Aorta (tissue), 4 donors: Measurements from ENCODE around the gene HEY2. TPM values are rescaled to one million over a fixed set of nuclear protein-coding genes. Genes with fewer than 3 reads are reported as not detected.

Experiments
- polyA plus RNA-seq, 2 donors: library from polyadenylated mRNA; stranded (reverse); fragments of 200-250 nt; gene quantifications; one replicate each; pipeline ENCODE4 v1.2.3, GENCODE V29; 2013
- total RNA-seq, 2 donors: library from RNA; stranded (reverse); fragmentation: NEBNext Ultra II Directional; extraction: Animal tissue kit (Norgen Biotek cat#: 25700); gene quantifications; one replicate each; pipeline ENCODE4 v1.2.1, GENCODE V29; 2021
- donor health status: healthy with polysubstance abuse.
- donor health status: Bipolar disorder and iron deficiency.
- donor health status: DM: no; HTN: no; CAD: no.
- donor health status: DM: yes; HTN: yes; CAD: no.

HEY2 gene
- total and polyA plus RNA-seq, 4 donors: 19.1 to 46.1 (median 24.5) TPM

Other genes with a start within 250 kb of the HEY2 start
- 10 to 100 TPM; 57.1 to 82.1 TPM for gene NCOA7, start 41.3 kb downstream of the HEY2 start, total RNA-seq
- 10 to 100 TPM; 12.3 to 23.6 TPM for gene NCOA7, start 41.3 kb downstream of the HEY2 start, polyA plus RNA-seq
- gene HINT3, start 207.1 kb downstream of the HEY2 start, total RNA-seq: 10 to 100 TPM; 16.2 to 20.1 TPM
- gene HINT3, start 207.1 kb downstream of the HEY2 start, polyA plus RNA-seq: 10 to 100 TPM; 15.6 to 37.4 TPM
- gene TRMT11, start 236.9 kb downstream of the HEY2 start, total RNA-seq: 10 to 100 TPM; 30.4 to 34.3 TPM
- 10 to 100 TPM; 13.9 to 23.0 TPM for gene TRMT11, start 236.9 kb downstream of the HEY2 start, polyA plus RNA-seq